H1 (cell line): ENCODE measurements around the gene CACNA1E. TPM values are rescaled to one million over a fixed set of nuclear protein-coding genes. Genes with fewer than 3 reads are reported as not detected.

Source experiments
- ASH2L ChIP-seq: fragments of 200-600, 300-600 bp; sonication (generic); IDR thresholded peaks from one replicate; pipeline ENCODE4 v1.7.1; 2017; ENCODE audit warnings: low read length
- CBX8 ChIP-seq: fragments of 300-800, 300-1000 bp; sonication (generic); IDR thresholded peaks from 2 replicates; pipeline ENCODE4 v1.7.1; 2016; ENCODE audit warnings: low read depth, low read length, borderline replicate concordance
- polyA plus RNA-seq, 7 experiments: library from polyadenylated mRNA; depleted of rRNA in 3 of 7; stranded (reverse) in 5 of 7; unstranded in 2 of 7; fragments of >200 nt in 5 of 7; fragments of 200-250 nt in 2 of 7; gene quantifications; 1 replicate in 5 of 7; 2 replicates in 1 of 7; 4 replicates in 1 of 7; pipeline versions ENCODE4 v1.2.1 to v1.2.3, GENCODE V29; 2011 to 2013; ENCODE audit warnings: missing spikeins in 2 of 7, mixed read lengths in 2 of 7
- total RNA-seq: library from RNA; stranded (reverse); fragmentation: NEBNext Ultra II Directional; extraction: Animal tissue kit (Norgen Biotek cat#: 25700); gene quantifications from 2 replicates; pipeline ENCODE4 v1.2.1, GENCODE V29; 2021
- TF ChIP-seq, protein P1 (sequence below): IDR thresholded peaks from 2 replicates; pipeline ENCODE4 v1.6.1; 2011; ENCODE audit warnings: low read length, improper control_type of control experiment
- TF ChIP-seq, protein P2 (sequence below), 3 experiments: IDR thresholded peaks; 1 replicate in 2 of 3; 2 replicates in 1 of 3; pipeline versions ENCODE4 v1.5.1 to v1.6.1; 2011; ENCODE audit warnings: low read length in 3 of 3, mild to moderate bottlenecking in 3 of 3, inconsistent platforms in 2 of 3, low read depth in 1 of 3, moderate library complexity in 1 of 3; ENCODE audit not compliant: insufficient read depth in 1 of 3; ENCODE audit errors: control extremely low read depth in 1 of 3

Gene CACNA1E
- total and polyA plus RNA-seq, 2 of the 8 experiments (the other 6 are each of a cell fraction or from before 2014, with no cell fraction given): 0.98 to 1.3 TPM

DNA sequence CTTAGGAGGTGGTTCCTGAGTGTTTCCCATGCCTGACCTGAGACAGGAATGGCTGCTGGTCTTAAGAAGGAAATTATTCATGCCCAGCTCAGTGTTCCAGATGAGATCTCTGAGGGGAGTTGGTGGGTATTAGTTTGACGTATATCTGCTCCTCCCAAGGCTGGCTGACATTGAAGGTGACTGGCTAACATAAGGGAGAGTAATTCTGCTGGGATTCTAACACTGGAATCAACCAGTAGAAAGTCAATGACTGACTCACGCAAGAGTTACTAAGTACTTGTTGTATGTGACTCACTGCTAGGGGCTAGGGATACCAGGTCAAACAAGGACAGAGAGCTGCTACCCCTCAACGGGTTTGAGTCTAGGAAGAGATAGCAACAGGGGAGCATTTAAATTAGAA, 177.3 kb downstream of the CACNA1E start (continued):
- no peak for TF ChIP-seq CBX8
- TF ChIP-seq ASH2L: no peak
- TF ChIP-seq, protein P1, sequence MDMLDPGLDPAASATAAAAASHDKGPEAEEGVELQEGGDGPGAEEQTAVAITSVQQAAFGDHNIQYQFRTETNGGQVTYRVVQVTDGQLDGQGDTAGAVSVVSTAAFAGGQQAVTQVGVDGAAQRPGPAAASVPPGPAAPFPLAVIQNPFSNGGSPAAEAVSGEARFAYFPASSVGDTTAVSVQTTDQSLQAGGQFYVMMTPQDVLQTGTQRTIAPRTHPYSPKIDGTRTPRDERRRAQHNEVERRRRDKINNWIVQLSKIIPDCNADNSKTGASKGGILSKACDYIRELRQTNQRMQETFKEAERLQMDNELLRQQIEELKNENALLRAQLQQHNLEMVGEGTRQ: no peak
- TF ChIP-seq, protein P2, sequence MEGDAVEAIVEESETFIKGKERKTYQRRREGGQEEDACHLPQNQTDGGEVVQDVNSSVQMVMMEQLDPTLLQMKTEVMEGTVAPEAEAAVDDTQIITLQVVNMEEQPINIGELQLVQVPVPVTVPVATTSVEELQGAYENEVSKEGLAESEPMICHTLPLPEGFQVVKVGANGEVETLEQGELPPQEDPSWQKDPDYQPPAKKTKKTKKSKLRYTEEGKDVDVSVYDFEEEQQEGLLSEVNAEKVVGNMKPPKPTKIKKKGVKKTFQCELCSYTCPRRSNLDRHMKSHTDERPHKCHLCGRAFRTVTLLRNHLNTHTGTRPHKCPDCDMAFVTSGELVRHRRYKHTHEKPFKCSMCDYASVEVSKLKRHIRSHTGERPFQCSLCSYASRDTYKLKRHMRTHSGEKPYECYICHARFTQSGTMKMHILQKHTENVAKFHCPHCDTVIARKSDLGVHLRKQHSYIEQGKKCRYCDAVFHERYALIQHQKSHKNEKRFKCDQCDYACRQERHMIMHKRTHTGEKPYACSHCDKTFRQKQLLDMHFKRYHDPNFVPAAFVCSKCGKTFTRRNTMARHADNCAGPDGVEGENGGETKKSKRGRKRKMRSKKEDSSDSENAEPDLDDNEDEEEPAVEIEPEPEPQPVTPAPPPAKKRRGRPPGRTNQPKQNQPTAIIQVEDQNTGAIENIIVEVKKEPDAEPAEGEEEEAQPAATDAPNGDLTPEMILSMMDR (IDR thresholded peaks at IDR 0.05; ENCODE audit: control extremely low read depth in 1 of 3, insufficient read depth in 1 of 3, low read depth in 1 of 3, low read length in 3 of 3): no peak
